HG03196 (cell line): ENCODE measurements around the gene CDK6.

Source experiments
- ATAC-seq: cut with Tn5 transposase; IDR thresholded peaks from one replicate; pipeline ENCODE4 v1.9.1; 2021; ENCODE audit not compliant: unreplicated experiment

CDK6 gene

GRCh38 chr7:92740134-92740533 lies 96.2 kb downstream of the CDK6 start:
- no peak for ATAC-seq

GRCh38 chr7:92739091-92739490 lies 97.3 kb downstream of the CDK6 start:
- ATAC-seq, result no peak

- peak; percentile 91 for ATAC-seq
Observed at GRCh38 chr7:92737706-92738105, 98.7 kb downstream of the CDK6 start.

GRCh38 chr7:92736870-92737269 lies 99.5 kb downstream of the CDK6 start:
- ATAC-seq, result no peak

GRCh38 chr7:92735707-92736106 lies 100.7 kb downstream of the CDK6 start:
- no peak for ATAC-seq

GRCh38 chr7:92732316-92733036 lies 103.9 kb downstream of the CDK6 start:
- no peak for ATAC-seq

GRCh38 chr7:92731335-92732063 lies 104.9 kb downstream of the CDK6 start:
- no peak for ATAC-seq

- ATAC-seq, result no peak
Observed at GRCh38 chr7:92730808-92731207, 105.6 kb downstream of the CDK6 start.

GRCh38 chr7:92729751-92730150 lies 106.6 kb downstream of the CDK6 start:
- no peak for ATAC-seq

GRCh38 chr7:92729172-92729571 lies 107.2 kb downstream of the CDK6 start:
- no peak for ATAC-seq

GRCh38 chr7:92727755-92728154 lies 108.6 kb downstream of the CDK6 start:
- no peak for ATAC-seq

GRCh38 chr7:92725161-92725925 lies 111.0 kb downstream of the CDK6 start:
- ATAC-seq, result no peak

GRCh38 chr7:92723943-92724342 lies 112.4 kb downstream of the CDK6 start:
- no peak for ATAC-seq

GRCh38 chr7:92723205-92723604 lies 113.2 kb downstream of the CDK6 start:
- ATAC-seq, result no peak

- no peak for ATAC-seq
Observed at GRCh38 chr7:92722541-92722940, 113.8 kb downstream of the CDK6 start.

- peak; percentile 49 for ATAC-seq
Observed at GRCh38 chr7:92720604-92721350, 115.6 kb downstream of the CDK6 start.

- ATAC-seq, result peak; percentile 54
Observed at GRCh38 chr7:92717993-92718716, 118.2 kb downstream of the CDK6 start.

GRCh38 chr7:92717623-92717992 lies 118.8 kb downstream of the CDK6 start:
- ATAC-seq, result no peak

- ATAC-seq, result no peak
Observed at GRCh38 chr7:92716825-92717580, 119.4 kb downstream of the CDK6 start.

GRCh38 chr7:92715963-92716362 lies 120.4 kb downstream of the CDK6 start:
- no peak for ATAC-seq
